HG02981 (cell line): ENCODE measurements around the gene LBX1.
"Not testable (repeated sequence)": the region's sequence is repeated elsewhere in the genome, so short reads cannot be mapped to it uniquely, and the experiment has no call there.

Source experiments
- ATAC-seq: cut with Tn5 transposase; IDR thresholded peaks from one replicate; pipeline ENCODE4 v1.9.1; 2021; ENCODE audit warnings: mild to moderate bottlenecking, moderate library complexity; ENCODE audit not compliant: unreplicated experiment

Gene LBX1

DNA sequence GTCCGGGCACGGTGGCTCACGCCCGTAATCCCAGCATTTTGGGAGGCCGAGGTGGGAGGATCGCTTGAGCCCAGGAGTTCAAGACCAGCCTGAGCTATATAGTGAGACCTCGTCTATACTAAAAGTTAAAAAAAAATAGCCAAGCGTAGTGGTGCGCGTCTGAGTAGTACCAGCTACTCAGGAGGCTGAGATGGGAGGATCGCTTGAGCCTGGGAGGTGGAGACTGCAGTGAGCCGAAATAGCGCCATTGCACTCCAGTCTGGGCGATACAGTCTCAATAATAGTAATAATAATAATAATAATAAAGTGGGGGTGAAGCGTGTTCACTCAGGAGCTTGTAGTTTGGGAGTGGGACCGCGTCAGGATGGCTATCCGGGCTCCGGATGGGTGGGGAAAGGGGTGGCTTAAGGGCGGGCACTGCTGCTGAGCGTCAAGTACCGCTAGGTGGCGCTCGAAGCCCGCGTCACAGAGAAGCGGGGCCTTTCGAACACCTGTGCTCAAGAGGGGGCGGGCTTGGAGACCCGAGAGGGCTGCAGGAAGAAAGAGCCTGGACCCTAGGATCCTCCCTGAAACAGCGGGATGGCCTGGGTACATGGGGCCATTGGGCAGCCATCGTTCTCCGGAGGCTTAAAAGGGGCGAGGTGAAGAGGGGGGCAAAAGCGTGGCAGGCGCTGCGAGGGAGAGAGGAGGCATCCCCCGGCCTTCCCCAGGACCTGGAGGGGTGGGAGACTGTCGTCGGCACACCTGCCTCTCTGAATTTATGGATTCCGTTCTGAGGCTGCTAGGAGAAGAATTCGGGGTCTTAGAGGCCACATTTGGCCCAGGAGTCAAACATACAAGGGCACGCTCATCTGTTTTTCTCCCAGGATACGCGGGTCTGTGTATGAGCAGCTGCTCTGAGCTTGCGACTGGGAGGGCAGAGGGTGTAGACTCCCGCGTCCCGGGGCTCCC, 14.5 kb downstream of the LBX1 start:
- ATAC-seq = no peak

DNA sequence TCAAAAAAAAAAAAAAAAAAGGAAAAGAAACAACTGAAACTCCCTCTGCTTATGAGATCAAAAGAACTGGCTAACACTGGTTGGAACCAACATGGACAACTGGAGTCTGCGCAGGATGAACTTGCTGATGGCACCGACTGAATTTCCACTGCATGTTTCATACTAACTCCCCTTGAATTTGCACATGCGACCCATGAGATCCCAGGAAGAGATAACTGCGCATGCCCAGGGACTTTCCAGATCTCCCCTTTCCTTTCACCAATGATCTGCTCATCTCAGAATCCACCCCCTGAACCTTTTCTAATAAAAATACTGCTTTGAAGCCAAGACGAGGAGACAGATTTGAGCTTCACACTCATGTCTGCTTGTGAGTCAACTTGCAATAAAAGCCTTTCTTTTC, 20.7 kb downstream of the LBX1 start:
- no peak for ATAC-seq

DNA sequence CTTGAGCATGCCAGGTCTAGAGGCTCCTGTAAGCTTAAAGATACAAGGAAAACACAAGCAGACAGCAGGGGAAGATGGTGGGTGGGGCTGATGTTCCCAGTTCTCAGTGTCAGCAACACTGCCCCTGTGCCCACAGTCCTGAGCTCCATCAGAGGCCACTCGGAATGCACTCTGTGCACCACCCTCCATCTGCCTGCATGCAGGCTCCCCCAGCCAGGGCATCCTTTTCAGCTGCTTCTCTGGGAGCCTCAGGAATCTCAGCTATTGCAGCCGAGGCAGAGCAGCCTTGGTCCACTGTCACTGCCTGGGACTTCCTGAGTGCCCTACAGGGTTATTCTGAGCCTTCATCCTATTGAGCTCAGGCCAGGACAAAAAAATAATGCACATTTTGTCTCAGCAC, 22.2 kb downstream of the LBX1 start:
- ATAC-seq = no peak

DNA sequence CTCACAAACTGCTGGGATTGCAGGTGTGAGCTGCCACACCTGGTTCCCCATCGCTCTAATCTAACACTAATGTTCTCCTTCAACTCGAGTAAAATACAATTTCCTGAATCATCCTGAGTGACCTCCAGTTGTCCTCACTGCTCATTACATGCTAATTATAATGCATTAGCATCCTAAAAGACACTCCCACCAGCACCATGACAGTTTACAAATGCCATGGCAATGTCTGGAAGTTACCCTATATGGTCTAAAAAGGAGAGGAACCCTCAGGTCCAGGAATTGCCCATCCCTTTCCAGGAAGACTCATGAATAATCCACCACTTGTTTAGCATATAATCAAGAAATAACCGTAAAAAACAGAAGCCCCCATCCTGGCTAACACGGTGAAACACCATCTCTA, 26.6 kb downstream of the LBX1 start:
- ATAC-seq = not testable (repeated sequence)

DNA sequence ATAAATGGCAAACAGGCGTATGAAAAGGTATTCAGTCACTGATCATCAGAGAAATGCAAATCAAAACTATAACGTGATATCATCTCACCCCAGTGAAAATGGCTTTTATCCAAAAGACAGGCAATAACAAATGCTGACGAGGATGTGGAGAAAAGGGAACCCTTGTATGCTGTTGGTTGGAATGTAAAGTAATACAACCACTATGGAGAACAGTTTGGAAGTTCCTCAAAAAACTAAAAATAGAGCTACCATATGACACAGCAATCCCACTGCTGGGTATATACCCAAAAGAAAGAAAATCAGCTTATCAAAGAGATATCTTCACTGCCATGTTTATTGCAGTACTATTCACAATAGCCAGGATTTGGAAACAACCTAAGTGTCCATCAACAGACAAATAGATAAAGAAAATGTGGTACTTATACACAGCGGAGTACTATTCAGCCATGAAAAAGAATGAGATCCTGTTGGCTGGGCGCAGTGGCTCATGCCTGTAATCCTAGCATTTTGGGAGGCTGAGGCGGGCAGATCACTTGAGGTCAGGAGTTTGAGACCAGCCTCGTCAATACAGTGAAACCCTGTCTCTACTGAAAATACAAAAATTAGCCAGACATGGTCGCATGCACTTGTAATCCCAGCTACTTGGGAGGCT, 30.8 kb downstream of the LBX1 start:
- ATAC-seq = not testable (repeated sequence)

DNA sequence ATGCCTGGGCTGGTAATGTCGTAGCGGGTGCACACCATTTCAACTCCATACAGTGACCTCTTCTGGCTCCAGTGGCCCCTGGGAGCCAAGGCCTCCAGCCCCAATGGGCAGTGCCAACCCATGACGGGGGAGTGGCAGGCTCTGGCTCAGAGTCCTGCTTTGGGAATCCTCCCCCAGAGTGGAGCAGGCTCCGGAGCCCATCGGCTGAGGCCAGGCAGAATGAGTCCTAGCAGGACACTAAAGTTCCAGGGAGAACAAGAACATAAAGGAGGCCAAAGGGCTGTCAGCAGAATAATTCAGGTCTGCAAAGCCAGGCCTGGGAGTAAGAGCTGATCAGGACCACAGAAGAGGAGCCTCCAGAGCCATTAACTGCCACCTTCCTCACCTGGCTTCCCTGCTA, 33.3 kb downstream of the LBX1 start:
- no peak for ATAC-seq

DNA sequence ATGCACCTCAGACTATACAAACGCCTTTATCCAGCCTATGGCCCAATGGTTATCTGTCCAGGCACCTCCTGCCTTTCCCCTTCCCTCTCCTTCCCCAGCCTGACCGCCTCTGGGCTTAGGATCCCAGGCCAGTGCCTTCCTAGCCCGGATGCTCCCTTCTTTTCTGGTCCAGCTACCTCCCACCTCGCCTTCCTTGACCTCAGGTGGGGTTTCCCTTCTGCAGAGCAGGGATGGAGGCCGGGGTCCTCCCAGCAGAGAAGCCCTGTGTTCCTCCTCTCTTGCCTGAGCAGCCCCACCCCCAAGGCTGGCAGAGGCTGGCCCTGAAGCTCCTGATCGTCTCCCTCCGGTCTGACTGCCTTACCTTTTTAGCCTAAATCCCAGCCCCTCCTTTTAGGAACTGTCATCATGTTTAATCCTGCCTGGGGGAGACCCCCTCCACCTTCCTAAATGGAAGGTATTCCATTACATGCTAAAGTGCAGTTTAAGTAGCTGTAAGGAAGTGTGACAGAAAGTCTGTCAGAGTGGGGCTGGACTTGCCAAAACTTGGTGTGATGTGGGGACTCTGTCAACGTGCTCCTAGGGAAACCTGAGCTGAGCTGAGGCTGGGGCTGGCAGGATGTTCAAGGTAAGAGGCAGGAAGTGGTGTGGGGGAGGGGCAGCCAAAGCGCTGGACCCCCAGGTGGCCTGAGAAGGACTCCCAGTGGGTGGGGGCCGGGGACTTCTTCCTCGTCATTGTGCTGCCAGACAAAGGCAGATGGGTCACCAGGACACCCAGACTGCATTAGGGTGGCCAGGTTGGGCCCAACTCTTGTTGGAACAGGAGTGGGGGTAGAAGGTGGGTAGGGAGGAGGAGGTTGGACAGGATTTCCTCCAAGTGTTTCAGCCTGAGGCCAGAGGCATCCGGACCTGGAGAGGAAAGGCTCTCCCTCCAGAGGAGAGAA, 39.5 kb downstream of the LBX1 start:
- no peak for ATAC-seq

- ATAC-seq = no peak
Observed at GRCh38 chr10:101188942-101189341, 40.3 kb downstream of the LBX1 start.

GRCh38 chr10:101183458-101184183, 45.6 kb downstream of the LBX1 start:
- no peak for ATAC-seq

DNA sequence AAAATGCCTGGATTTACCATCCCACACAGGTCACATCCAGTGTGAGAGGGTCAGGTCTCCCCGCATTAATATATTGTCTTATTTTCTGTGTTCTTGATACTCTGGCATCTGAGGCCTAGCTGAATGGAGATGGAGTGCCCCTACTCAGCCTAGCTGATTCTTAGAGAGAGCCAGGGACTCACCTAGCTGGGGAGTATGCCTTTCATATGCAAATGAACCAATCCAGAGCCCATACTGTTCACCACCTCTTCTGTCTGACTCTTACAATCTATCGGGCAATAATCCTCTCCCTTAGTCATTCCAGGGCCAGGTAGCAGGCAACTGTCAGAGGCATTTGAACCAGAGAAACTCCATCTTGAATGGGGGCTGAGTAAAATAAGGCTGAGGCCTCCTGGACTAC, 46.3 kb downstream of the LBX1 start:
- ATAC-seq = no peak
